HG03039 (cell line): Measurements from ENCODE around the gene DTNB.

Source experiments
- ATAC-seq: cut with Tn5 transposase; IDR thresholded peaks from one replicate; pipeline ENCODE4 v1.9.1; 2021; ENCODE audit warnings: mild to moderate bottlenecking, moderate library complexity; ENCODE audit not compliant: unreplicated experiment

DTNB gene

DNA sequence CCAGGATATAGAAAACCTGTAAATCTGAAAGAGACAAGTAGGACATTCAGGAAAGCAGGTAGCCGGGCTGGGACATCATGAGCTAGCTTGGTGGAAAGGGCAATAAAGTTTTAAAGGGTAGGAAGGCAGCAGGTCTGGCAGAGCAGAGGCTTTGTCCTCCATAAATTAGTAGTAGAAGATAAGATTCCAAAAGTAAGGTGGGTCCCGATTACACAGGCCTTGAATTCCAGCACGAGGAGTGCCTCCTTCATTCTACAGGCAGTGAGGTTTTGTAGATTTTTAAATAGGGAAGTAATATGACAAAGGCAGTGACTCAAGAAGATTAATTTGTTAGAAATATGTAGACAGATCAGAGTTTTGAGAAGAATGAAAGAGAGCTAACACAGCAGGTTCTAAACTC lies 160.7 kb downstream of the DTNB start:
- no peak for ATAC-seq

DNA sequence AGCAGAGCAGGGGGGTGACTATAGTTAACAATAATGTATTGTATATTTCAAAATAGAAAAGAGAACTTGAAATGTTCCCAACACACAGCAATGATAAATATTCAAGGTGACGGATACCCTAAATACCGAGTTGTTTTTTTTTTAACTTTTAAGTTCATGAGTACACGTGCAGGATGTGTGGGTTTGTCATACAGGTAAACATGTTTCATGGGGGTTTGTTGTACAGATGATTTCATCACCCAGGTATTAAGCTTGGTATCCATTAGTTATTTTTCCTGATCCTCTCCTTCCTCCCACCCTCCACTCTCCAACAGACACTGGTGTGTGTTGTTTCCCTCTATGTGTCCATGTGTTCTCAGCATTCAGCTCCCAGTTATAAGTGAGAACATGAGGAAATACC lies 167.2 kb downstream of the DTNB start:
- ATAC-seq, result no peak

DNA sequence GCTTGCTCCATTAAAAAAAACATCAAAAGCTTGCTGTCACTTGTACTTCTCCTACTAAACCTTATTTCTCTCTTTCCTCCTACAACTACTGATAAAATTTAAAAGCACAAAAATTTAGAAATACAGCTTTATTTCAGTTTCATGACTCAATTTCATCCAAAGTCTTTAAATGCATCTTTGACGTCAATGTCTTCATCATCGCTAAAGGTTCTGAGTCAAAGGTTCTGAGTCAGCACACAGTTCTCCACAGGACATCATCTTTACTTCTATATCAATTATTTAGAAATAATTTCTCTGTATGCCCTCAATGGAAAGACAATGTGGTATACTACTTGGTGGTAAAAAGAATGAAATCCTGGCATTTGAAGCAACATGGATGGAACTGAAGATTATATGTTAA lies 167.8 kb downstream of the DTNB start:
- ATAC-seq, result no peak

DNA sequence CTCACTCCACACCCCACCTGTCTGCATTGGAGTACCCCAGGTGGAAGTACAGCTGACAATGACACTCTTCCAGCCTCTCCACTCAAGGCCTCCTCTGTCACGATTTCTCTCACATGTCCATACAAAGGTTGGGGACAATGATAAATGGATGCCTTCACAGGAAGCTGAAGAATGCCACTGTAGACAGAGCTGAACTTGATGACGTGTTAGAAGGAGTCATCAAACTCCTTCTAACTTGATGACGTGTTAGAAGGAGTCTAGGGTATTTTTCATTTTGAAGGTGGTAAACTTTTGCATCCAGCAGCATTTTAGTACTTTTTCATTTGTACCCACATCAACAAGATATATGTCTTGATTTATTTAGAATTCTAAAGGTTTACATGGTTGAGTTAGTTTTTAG lies 168.2 kb downstream of the DTNB start:
- ATAC-seq, result no peak

DNA sequence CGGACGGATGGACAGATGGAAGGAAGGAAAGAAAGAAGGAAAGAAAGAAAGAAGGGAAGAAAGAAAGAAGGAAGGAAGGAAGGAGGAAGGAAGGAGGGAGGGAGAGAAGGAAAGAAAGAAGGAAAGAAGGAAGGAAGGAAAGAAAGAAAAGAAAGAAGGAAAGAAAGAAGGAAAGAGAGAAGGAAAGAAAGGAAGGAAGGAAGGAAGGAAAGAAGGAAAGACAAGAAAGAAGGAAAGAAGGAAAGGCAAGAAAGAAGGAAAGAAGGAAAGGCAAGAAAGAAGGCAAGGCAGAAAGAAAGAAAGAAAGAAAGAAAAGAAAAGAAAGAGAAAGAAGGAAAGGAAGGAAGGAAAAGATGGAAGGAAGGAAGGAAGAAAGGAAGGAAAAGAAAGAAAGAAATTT lies 169.1 kb downstream of the DTNB start:
- ATAC-seq, result no peak

DNA sequence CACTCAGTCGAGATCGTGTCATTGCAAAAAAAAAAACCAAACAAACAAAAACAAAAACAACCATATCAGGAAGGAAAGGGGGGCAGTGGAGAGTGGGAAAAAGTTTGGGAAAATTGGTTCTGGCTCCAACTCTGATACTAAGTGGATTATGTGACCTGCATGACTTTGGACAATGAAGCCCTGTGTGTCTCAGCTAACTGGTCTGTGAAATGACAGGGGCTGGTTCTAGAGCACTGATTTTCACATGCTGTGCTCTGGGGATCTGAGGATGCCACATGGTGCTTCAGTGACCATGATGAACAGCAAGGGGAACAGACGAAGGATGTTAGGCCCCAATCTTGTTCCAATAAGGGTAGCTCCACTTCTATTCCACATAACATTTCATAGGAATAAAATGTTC lies 174.2 kb downstream of the DTNB start:
- no peak for ATAC-seq

DNA sequence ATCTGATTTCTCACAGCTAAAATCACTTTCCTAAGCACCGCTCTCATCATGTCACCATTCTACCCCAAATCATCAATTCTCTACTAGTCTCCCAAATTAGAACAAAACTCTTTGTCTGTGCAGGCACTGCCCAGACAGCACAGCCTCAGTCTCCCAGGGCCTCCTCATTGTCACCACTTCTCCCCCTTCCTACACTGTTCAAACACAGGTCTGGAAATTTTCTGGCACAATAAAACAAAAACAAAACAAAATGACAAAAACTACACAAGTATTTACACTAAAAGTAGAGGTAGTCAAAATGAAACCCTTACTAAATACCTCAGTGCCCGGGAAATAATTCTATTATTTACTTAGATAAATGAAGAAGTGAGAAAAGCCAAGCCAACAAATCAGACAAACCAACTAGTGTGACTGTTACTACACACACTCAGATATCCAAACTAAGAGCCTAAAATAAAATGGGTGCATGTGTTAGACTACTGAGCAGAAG lies 175.4 kb downstream of the DTNB start:
- no peak for ATAC-seq

DNA sequence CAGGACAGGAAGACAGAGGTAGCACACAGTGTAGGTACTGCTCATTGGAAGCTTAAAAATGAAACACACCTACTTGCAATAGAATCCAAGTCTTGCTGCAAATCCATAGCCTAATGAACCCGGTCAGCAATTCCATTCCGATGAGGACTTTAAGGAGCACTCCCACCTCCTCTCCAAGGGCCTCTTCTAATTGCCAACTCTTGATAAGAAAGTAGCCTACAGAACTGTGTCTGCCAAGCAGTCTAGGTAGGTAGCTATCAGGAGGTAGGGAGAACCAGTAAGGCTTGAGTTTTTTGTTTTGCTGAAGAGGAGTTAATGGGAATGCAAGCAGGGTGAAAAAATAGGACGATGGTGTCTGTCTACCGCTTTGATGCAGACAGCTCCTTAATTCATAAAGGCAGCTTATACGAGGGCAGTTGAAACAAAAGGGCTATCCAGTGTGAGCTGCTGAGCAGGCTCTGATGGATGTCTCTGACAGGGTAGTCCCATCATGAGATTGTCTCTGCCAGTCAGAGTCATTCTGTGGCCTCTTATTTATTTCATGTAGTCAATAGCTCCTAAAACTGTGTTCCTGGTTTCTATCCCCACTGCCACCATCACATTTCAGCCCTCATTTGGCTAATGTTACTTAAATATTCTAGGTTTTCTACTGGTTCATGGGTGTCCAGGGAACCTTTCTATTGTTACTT lies 176.0 kb downstream of the DTNB start:
- ATAC-seq, result no peak

DNA sequence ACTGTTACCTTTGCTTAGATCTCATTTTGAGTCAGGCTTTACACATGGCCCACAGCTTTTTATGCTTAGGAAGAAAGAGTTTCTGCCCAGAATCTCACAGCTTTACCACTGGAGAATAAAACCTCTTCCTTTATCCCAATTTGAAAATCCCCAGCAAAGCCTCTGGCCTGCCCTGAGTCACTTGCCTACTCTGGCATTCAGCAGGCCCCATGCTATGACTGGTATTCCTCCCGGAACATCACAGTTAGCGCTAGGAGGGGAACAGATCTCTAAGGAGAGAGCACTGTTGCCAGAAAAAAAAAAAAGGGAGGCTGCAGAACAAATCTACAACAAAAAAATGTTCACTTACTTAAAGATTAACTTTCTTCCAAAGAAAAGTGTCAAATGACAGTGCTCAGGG lies 178.8 kb downstream of the DTNB start:
- no peak for ATAC-seq

DNA sequence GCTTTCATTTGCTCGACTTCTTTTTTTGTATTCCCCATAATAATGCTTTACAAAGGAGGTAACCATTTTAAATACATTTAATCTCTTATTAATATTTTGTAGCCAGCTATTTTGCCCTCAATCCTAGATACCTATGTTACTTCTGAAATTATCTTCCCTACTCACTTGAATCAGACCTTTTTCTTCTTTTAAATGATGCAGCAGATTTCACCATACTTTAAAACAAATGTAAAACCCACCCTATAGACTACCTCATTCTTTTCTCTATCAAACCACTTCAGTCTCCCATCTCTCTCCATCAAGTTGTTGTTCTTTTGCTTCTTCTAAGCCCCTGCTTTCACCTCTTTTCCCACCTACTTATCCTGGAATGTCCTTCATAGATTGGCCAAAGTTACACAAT lies 180.2 kb downstream of the DTNB start:
- ATAC-seq, result no peak

DNA sequence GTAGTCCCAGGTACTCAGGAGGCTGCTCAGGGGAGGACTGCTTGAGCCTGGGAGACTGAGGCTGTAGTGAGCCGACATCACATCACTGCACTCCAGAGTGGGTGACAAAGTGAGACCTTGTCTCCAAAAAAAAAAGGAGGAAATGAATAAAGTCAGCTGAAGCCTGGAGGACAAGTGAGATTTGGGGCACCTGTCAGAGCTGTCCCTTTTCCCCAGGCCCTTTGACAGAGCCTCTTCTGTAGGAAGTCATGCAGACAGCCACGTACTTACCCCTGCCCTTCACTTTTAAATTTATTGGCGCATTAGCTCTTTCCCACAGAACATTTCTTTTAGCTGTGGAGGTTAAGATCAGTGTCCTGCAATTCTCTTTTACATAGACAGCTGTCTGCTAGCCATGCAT lies 180.7 kb downstream of the DTNB start:
- no peak for ATAC-seq

DNA sequence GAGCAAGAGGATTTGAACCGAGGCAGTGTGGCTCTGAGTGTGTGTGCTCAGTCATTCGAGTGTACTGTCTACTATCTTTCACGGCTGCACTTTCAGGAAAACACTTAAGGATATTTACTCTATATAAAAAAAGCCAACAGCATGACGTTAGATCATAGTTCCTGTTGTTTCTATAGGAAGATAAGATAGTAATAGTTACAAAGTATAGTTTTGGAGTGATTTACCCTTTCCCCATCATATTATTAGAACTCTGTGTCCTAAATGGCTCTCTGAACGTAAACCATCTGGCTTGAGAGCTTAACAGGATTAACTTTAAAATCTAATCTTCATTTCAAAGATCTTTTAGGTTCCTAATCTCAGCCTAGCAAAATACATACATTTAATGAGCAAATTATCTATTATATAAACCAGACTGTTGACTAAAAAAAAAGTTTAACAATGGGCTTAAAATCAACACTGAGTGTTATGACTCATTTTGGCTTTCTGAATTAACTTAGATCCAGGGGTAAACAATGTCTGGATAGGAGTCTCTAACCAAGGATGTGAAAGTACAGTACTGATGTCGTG lies 181.3 kb downstream of the DTNB start:
- ATAC-seq, result no peak

DNA sequence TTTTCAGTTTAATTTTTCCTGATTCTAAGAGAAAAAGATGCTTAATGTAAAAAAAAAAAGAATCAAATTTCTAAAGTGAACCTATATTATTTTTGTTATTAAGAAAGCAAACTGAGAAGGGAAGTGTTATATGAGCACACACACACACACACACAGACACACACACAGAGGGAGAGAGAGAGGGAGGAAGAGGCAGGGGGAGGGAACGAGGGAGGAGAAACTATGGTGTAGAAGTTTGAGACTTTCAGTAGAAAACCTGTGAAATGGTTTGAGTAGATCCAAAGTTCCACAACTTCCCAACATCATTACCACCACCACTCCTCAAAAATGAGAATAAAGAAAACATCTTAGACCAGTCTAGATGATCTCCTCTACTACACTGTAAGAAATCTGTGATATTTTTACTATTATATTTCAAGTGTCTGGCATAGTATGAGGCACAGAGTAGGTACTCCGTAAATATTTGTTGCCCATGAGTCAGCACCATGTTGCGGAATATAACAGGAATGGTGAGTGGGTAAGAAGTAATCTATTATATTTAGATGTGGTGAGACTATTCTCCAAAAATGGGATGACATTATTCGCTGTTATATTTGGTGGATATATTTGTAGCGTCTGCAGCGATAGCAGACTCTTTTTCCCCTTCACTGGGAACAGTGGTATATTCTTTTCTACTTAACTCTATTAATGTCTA lies 182.2 kb downstream of the DTNB start:
- no peak for ATAC-seq

DNA sequence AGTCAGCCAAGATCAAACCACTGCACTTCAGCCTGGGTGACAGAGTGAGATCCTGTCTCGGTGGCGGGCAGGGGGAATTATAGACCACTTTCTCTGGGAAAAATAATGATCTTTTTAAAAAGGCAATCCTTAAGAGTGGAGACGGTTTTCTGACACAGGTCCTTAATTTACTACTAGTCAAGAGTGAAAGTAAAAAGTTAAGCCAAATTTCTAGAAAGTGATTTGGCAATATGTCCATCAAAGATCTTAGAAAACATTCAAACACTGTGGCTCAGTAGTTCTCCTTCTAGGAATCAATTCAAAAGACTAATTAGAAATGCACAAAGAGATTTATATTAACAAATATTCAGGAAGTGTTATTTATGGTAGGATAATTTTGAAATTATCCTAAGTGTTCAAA lies 183.2 kb downstream of the DTNB start:
- ATAC-seq, result no peak

DNA sequence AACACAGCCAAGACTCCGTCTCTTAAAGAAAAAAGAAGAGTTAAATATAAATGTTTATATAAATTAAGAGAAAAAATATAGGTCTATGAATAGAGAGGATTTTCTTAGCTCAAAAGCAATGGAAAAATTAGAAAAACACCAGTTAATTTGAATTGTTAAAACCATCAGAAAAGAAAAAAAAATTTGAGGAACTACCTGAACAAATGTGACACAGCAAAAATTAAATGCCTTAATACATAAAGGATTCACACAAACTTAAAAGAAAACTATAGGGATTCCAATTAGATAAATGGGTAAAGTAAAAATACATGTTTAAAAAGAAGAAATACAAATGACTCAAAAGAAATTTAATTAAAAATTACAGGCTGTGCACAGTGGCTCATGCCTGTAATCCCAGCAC lies 183.7 kb downstream of the DTNB start:
- ATAC-seq, result no peak

DNA sequence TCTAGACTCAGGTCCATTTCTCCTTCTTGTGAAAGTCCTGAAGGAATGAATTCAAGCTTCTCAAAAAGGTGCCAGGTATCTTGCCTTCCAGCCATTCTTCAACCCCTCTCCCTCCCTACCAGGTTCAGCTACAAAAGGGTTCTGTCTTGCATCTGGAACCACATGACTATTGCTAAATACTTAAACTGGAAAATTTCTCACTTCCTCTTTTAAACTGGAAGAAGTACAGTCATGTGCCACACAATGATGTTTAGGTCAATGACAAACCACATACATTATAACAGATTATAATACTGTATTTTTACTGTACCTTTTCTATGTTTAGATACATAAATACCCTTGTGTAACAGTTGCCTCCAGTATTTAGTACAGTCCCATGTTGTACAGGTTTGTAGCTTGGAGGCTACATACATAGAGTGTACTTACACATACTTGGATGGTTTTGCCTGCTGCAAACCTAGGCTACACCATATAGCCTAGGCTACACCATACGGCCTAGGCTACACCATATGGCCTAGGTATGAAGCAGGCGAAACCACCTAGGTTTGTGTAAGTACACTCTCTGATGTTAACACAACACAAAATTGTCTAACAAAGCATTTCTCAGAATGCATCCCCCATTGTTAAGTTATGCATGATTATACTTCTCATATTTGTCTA lies 189.6 kb downstream of the DTNB start:
- ATAC-seq, result no peak

DNA sequence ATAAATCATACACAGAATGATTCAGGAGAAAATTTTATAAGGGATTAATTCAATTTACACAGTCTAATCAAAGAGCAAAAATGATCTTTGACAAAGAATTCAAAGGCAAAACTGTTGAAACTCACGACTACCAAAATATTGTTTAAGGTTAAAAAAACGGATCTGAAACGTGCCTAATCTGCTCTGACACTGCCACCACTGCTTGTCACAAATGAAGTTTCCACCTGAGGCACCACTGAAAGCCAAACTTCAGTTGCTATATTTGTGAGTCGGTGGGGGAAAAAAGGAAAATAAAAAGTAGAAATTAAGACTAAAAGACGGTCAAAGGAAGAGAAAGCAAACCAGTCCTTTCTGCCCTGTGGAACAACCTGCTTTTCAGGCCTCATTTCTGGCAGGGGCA lies 191.0 kb downstream of the DTNB start:
- ATAC-seq, result no peak

DNA sequence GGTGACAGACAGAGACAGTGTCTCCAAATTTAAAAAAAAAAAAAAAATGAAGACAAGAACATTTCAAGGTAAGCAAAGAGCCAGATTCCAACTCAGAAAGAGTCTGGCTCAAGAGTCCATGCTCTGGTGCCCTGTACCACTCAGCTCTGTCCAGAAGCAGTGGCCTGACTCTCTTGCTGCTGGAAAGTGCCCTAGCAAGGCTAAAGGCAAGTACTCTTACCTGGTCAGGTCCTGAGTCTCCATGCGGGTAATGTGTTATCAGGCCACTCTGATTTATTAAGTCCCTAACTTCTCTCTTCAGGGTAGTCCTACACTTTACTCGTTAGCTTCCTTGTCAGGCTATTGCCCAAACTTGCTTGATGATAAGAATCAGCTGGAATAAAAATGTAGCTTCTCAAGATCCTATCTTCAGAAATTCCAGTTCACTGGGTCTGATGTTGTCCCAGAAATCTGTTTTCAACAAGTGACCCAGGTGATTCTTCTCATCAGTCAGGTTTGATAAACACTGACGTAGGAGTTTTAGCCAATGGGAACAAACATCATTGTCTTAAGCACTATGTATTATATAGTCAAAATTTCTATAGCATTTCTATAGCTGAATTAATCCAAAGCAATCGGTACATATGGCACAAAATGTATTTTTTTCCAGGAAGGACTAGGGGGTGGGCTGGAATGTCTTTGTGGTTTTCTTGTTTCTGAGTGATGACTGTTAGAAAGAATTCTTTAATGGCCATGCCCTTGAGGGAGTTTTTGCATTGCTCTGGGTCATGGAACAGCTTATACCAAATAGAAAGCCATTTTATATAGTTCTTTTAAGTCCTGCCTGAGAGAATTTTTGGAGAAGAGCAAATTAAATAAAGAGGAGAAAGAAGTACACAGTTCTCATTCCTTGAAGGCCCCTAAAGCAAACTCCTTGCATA lies 191.7 kb downstream of the DTNB start:
- ATAC-seq, result no peak

DNA sequence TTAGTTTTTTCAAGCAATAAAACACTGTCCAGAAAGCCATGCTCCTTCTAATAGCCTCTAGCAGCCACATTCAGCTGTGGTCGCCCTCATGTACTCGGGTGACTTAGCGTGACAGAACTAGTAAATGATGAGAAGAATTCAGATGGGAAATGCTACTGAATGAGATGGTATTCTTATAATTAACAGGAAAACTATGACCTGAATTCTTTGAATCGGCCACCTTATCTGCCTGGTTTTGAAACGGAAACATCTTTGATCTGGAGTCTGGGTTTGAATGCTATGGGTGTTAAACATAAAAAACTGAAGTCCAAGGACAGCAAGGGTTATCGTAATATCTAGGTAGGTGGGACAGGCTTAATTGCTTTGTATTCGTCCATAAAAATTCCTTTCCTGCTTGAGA lies 192.8 kb downstream of the DTNB start:
- no peak for ATAC-seq

DNA sequence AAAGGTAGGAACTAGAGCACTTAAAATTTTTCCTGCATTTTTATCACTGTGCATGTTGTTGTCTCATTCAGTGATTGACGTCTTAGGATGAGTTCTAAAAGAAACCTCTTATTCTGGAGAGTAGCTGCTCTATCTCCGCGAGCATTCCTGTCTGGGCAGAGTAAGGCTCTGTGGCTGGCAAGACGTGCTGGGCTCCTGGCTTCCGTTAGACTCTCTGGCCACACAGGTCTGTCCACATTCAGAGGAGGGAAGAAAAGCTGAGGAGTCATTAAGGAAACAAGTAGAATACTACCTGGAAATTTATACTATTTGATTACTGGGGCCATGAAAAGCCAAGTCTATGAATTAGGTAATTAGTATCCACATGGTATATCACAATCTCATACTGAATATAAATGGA lies 193.6 kb downstream of the DTNB start:
- no peak for ATAC-seq

DNA sequence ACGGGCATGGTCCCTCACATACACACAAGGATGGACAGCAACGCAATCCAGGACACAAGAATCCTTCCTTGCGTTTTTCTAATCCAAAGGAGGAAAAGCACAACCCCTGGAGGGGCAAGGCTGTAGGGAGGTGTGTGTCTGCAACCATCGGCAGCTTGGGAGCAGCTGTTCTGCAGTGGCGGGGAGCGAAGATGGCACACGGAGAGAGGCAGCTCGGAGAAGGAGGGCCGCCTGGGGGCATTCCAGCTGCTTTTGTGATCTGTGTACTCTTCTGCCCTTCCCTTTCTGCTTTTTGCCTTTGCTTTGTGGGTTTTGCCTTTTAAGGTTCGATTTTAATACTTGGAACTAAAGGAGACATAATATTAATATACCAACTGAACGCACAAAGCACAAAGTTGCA lies 194.6 kb downstream of the DTNB start:
- no peak for ATAC-seq
